ENCODE results near the gene PATZ1. TPM values are rescaled to one million over a fixed set of nuclear protein-coding genes. Genes with fewer than 3 reads are reported as not detected.

Gene PATZ1
- total and polyA plus RNA-seq, 2 donors (not counting 3 experiments of a cell fraction or from before 2014, with no cell fraction given) = 19.7 to 23.7 TPM

DNA sequence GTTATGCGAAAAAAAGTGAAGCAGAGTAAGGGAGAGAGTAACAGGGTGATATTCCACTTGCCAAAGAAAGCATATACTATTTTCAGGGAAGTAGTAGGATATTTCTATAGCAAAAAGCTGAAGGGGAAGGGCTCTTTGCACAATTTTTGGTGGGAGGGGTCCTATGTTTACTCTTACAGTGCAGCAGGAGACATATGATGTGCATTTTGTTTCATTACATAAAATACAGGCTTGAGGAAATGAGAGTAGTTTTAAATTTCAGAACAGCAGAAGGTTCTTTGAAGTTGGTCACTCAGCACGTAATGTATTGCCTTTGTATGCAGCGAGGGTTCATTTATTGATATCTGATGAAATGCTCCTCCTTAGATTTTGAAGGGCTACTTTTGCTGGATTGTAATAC, 50.8 kb downstream of the PATZ1 start:
- no peaks in the 10 kb centered on the region for H4K20me1 ChIP-seq (replicated peaks; ENCODE audit: control insufficient read depth, extremely low read depth, insufficient read depth, low read length)
- ChIA-PET CTCF (interaction anchor here (2.7 to 4.7 kb wide), 3 partner anchors 10 to 23 kb away, joined by 12 to 40 read pairs (median 17); no protein-coding TSS in a partner anchor), POLR2A (no interaction called here)
- no peak for FAIRE-seq
- H3K27me3 ChIP-seq (ENCODE audit: control insufficient read depth in 2 of 2, insufficient read depth in 2 of 2, low read length in 2 of 2) = peaks cover 0 to 2% of the 10 kb centered on the region in 2 experiments
- intact Hi-C loops (cut with micrococcal nuclease) (no loop called here), dilution Hi-C loops (cut with MboI; ENCODE audit: extremely low pct_ligation_motif_present, low sequenced_read_pairs) (no loop called here)
- no peak overlapping the region for H3K27ac ChIP-seq (ENCODE audit: insufficient read depth, low read depth, low read length)
- H3K4me2 ChIP-seq (ENCODE audit: insufficient read depth, low read length) = peak overlapping the region; percentile 60
- H3K36me3 ChIP-seq (ENCODE audit: control insufficient read depth in 2 of 2, extremely low read depth in 1 of 2, insufficient read depth in 2 of 2, low read length in 2 of 2) = no peaks in the 10 kb centered on the region
- TF ChIP-seq, protein P1, sequence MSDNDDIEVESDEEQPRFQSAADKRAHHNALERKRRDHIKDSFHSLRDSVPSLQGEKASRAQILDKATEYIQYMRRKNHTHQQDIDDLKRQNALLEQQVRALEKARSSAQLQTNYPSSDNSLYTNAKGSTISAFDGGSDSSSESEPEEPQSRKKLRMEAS (IDR thresholded peaks at IDR 0.05; ENCODE audit: insufficient read depth, insufficient read length) = no peak
- TF ChIP-seq GATA2 (IDR thresholded peaks at IDR 0.05; ENCODE audit: insufficient read depth, insufficient read length, low read depth, low read length) = no peak
- TF ChIP-seq, protein P2, sequence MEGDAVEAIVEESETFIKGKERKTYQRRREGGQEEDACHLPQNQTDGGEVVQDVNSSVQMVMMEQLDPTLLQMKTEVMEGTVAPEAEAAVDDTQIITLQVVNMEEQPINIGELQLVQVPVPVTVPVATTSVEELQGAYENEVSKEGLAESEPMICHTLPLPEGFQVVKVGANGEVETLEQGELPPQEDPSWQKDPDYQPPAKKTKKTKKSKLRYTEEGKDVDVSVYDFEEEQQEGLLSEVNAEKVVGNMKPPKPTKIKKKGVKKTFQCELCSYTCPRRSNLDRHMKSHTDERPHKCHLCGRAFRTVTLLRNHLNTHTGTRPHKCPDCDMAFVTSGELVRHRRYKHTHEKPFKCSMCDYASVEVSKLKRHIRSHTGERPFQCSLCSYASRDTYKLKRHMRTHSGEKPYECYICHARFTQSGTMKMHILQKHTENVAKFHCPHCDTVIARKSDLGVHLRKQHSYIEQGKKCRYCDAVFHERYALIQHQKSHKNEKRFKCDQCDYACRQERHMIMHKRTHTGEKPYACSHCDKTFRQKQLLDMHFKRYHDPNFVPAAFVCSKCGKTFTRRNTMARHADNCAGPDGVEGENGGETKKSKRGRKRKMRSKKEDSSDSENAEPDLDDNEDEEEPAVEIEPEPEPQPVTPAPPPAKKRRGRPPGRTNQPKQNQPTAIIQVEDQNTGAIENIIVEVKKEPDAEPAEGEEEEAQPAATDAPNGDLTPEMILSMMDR (IDR thresholded peaks at IDR 0.05; ENCODE audit: extremely low read depth in 1 of 2, insufficient read depth in 1 of 2, low read depth in 1 of 2, low read length in 2 of 2) = no peak
- no peak for TF ChIP-seq EZH2 (IDR thresholded peaks at IDR 0.05; ENCODE audit: borderline replicate concordance, low read depth, low read length, severe bottlenecking)
- no peak for DNase-seq (ENCODE audit: low read depth, low spot score)
- BruUV-seq (replicated peaks) = no TSS peak
- H3K79me2 ChIP-seq (ENCODE audit: control insufficient read depth, insufficient read depth, low read length) = no peaks in the 10 kb centered on the region
- peaks cover 34% of the 10 kb centered on the region for H3K4me1 ChIP-seq (ENCODE audit: control insufficient read depth, extremely low read depth, insufficient read depth, low read length)
- peak overlapping the region; percentile 8 for H3K9ac ChIP-seq (replicated peaks; ENCODE audit: extremely low read depth, insufficient read depth, low read length)
- no peaks in the 10 kb centered on the region for H3K9me1 ChIP-seq (replicated peaks; ENCODE audit: control insufficient read depth, extremely low read depth, insufficient read depth, low read length)
- H2AFZ ChIP-seq (ENCODE audit: low read depth, low read length) = no peak overlapping the region
- no peaks in the 10 kb centered on the region for H3K9me3 ChIP-seq (replicated peaks; ENCODE audit: control insufficient read depth, insufficient read depth, low read length)
- H3K4me3 ChIP-seq (replicated peaks in 1 of 3; ENCODE audit: insufficient read depth in 1 of 3, low read depth in 1 of 3, low read length in 3 of 3) = no peak overlapping the region
